Activated T-helper 1 cell treated with Interleukin-2 at 50 U/mL for 16 hours (primary cell): Measurements from ENCODE around the gene CCK.
"Not testable (repeated sequence)": the region's sequence is repeated elsewhere in the genome, so short reads cannot be mapped to it uniquely, and the experiment has no call there.

Source experiments
- DNase-seq: peaks from one replicate; pipeline ENCODE4 v3.0.0-alpha.2; 2020; ENCODE audit warnings: low read depth

CCK gene

DNA sequence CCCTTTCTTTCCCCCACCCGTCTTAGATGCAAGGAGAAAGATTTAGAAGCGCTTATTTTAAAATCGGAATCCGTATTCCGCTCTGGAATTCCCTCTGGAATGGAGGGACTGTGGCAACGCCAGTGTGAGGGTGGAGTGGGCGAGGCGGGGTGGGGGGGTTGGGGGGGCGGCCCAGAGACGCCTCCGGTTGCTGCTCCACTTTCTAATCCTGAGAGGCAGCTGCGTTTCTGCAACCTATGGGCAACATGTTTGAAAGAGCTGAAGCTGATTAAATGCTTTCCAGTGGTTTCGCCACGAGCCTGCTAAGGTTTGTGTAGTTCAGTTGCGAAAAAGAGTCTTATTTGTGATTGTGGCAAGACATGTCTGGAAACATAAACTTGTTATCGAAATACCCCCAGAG is at the start of gene CCK:
CCK (minus strand) TSS at position 101 of the 400 bp plus-strand sequence. CDS start 2,555 bp downstream, outside the sequence.
- DNase-seq: no peak

- DNase-seq: no peak
Observed at GRCh38 chr3:42314411-42314810, 48.4 kb upstream of the CCK start.

- no peak for DNase-seq
Observed at GRCh38 chr3:42308651-42309050, 42.7 kb upstream of the CCK start.

- DNase-seq: no peak
Observed at GRCh38 chr3:42306499-42306898, 40.5 kb upstream of the CCK start.

- no peak for DNase-seq
Observed at GRCh38 chr3:42302924-42303634, 37.1 kb upstream of the CCK start.

DNA sequence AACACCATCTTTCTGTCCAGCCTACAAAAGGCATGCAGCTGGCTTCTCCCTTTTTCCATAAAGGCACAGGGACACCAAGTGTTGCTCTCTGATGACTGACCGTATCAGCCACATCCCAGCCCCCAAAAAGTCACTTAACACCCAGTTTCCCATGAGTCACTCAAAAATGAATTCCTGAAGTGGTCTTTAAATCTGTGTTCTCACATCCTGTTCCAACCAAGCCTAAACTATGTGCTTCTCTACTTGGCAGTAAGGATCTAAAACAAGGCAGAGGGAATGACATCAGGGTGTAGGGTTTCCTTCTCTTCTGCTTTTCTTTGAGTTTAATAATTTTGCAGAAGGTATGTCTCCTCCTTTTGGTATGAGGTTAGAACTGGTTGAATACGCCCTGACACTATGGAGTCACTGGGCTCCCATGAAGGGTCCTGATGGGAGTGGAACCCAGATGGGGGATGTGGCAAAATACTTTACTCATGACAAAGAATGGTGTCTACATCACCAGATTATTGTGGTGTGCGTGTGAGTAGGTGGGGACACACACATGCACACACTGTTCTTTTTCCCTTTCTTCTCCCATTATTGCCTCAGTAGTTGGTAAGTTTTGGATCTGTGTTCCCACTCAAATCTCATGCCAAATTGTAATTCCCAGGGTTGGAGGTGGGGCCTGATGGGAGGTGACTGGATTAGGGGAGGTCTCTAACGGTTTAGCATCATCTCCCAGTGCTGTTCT is 35.6 kb upstream of the CCK start:
- no peak for DNase-seq

- no peak for DNase-seq
Observed at GRCh38 chr3:42300778-42301177, 34.8 kb upstream of the CCK start.

- DNase-seq: no peak
Observed at GRCh38 chr3:42300013-42300412, 34.0 kb upstream of the CCK start.

DNA sequence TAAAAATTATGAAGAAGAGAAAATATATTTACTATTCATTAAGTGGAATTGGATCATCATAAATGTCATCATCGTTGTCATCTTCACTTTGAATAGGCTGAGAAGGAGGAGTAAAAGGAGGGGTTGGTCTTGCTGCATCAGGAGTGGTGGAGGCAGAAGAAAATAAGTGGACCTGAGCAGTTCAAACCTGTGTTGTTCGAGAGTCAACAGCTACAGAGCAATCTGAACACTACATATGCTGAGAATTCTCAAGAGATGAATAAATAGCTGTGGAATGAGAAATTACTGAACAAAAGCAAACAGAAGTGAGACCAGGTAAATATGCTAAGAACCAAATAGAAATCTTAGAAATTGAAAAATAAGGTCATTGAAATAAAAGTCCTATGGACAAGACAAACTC is 32.3 kb upstream of the CCK start:
- DNase-seq: no peak

DNA sequence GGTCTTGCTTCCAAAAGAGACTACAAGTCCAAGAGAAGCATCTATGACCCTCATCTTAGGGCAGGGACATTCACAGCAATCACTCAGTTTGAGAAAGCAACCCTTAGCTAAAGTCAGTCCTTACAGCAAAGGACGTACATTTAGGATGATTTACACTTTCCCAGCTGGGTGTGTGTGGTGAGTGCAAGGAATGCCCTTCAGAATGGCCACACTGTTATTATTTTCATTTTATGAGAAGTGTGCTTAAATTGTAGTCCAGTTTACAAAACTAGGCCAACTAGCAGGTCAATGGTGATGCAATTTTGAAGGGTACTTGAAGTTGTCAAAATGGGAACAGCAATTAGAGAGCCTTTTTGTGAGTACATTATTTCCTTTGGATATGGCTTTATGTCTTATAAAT is 26.0 kb upstream of the CCK start:
- no peak for DNase-seq

GRCh38 chr3:42290966-42291714 is 25.2 kb upstream of the CCK start:
- DNase-seq: no peak

DNA sequence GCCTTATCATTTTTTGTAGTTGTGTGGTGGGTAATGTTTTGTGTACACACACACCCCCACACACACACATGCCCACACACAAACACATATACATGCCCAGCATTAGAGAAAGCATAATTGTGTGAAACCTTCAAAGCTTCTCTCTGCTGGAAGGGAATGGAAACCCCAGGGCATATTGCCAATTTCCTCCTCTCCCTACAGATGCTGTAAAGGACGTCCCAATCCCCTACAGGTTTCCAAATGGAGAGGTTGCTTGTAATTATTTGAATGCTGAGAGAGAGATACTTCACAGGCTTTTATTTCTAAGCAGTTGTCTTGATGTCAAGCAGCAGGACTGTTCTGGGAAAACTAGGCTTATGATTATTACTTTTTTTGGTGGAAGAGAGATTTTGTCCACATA is 23.0 kb upstream of the CCK start:
- no peak for DNase-seq

DNA sequence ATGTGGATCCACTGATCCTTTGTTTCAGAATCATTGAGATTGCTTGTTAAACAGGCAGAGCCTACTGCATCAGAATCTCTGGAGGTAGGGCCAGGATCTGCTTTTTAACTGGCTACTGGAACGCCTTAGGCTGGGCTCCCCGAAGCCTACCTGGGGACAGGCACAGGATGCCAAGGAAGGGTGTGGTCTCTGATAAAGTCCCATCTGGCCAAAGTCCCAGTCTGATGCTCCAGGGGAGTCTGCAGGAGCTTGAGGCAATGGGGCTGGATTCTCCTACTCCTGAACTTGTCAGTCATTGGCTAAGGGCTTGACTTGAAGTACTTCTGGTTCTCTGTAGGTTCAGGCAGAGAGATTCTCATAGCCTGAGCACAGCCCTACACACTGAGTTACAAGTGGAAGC is 22.4 kb upstream of the CCK start:
- DNase-seq: no peak

DNA sequence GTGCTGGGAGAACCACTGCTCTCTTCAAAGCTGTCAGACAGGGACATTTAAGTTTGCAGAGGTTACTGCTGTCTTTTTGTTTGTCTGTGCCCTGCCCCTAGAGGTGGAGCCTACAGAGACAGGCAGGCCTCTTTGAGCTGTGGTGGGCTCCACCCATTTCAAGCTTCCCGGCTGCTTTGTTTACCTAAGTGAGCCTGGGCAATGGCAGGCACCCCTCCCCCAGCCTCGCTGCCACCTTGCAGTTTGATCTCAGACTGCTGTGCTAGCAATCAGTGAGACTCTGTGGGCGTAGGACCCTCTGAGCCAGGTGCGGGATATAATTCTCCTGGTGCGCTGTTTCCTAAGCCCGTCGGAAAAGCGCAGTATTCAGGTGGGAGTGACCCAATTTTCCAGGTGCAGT is 21.4 kb upstream of the CCK start:
- not testable (repeated sequence) for DNase-seq

- no peak for DNase-seq
Observed at GRCh38 chr3:42277676-42278075, 11.7 kb upstream of the CCK start.

GRCh38 chr3:42276141-42277132 is 10.5 kb upstream of the CCK start:
- DNase-seq: no peak

DNA sequence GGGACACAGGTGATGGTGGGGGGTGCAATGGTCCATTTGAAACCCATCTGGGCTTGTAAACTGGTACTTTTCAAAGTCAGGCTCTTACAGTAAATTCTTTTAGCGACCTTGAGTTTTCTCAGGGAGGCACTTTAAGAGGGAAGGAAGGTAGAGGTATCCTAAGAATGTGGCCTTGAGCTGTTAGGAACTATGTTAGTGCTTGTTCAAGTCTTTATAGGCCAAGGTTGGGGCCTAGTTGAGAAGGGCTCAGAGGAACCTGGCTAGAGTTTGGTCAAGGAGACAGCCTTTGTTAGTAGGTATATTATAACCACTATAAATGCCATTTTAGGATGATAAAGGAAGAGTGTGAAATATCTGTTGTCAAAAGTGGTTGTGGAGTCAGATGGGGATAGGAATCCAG is 9.2 kb upstream of the CCK start:
- DNase-seq: no peak

- DNase-seq: no peak
Observed at GRCh38 chr3:42274266-42274665, 8.3 kb upstream of the CCK start.

DNA sequence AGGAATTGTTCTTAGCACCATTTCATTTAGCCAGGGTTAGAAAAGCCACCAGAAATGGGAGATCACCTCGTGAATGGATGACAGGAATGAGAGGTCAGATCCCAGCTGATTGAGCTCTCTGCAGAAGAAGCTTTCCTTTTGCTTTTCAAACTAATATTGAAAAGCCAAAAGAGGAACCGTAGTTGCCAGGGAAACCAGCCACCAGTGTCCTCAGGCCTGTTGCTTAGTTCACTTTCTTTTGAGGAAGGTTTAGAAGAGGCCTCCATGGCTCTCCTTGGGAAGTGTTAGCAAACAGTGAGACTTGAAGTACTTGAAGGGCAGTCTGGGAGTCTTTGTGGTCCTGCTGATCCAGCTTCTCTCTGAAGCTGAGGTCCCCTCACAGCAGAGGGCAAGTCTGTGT is 7.4 kb upstream of the CCK start:
- DNase-seq: no peak

- DNase-seq: no peak
Observed at GRCh38 chr3:42271786-42272185, 5.8 kb upstream of the CCK start.

- DNase-seq: no peak
Observed at GRCh38 chr3:42270561-42270960, 4.6 kb upstream of the CCK start.

DNA sequence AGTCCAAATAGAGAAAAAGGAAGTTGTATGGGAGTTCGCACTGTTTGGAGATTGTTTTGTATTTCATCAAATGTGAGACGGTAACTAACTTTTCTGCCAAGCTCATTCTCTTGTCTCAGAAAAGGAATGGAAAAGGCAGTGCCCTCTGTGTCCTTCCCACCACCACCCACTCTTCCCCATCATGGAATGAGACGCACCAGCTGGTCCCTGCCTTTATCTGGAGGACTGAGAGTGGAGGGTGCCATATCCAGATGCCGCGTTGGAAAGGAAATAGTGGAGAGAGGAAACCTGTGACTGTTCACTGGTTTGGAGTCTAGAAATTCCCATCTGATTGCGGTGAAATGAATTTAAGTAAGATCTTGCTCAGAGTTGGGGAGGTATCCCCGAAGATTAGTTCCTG is 3.7 kb upstream of the CCK start:
- DNase-seq: no peak
